DOHH2 (cell line): ENCODE results near the gene C19orf47.

Source experiments
- H3F3A ChIP-seq: fragments of 200-600 bp; sonication (generic), shearing (Covaris generic); 2 replicates; pipeline ENCODE4 v1.6.0; 2016; ENCODE audit warnings: antibody characterized with exemption, mild to moderate bottlenecking; ENCODE audit not compliant: control insufficient read depth, insufficient read depth
- H3K27ac ChIP-seq: fragments of 200-600 bp; sonication (generic); 2 replicates; pipeline ENCODE4 v1.5.1; 2014; ENCODE audit warnings: low read depth, mild to moderate bottlenecking, low read length, moderate library complexity
- H3K27me3 ChIP-seq: fragments of 200-600 bp; sonication (generic); 2 replicates; pipeline ENCODE4 v1.6.1; 2014; ENCODE audit warnings: mild to moderate bottlenecking, low read length, mixed read lengths; ENCODE audit not compliant: control insufficient read depth
- H3K36me3 ChIP-seq: fragments of 200-600 bp; sonication (generic); 2 replicates; pipeline ENCODE4 v1.6.1; 2014; ENCODE audit warnings: mild to moderate bottlenecking, low read length, moderate library complexity, mixed read lengths; ENCODE audit not compliant: control insufficient read depth
- H3K4me1 ChIP-seq: fragments of 200-600 bp; sonication (generic); 2 replicates; pipeline ENCODE4 v1.6.1; 2014; ENCODE audit warnings: mild to moderate bottlenecking, low read length, mixed read lengths; ENCODE audit not compliant: control insufficient read depth
- H3K4me2 ChIP-seq: fragments of 200-600 bp; sonication (generic); 2 replicates; pipeline ENCODE4 v1.6.0; 2014; ENCODE audit warnings: mild to moderate bottlenecking, low read length, moderate library complexity
- H3K4me3 ChIP-seq: fragments of 200-600 bp; sonication (generic); 2 replicates; pipeline ENCODE4 v1.5.1; 2014; ENCODE audit warnings: mild to moderate bottlenecking, low read length, mixed read lengths
- H3K79me2 ChIP-seq: fragments of 200-600 bp; sonication (generic); 2 replicates; pipeline ENCODE4 v1.6.1; 2014; ENCODE audit warnings: mild to moderate bottlenecking, low read length, mixed read lengths; ENCODE audit not compliant: control insufficient read depth
- H3K9me2 ChIP-seq: fragments of 200-600 bp; sonication (generic); replicated peaks from 2 replicates; pipeline ENCODE4 v1.6.1; 2014; ENCODE audit warnings: mild to moderate bottlenecking, low read length, mixed read lengths; ENCODE audit not compliant: control insufficient read depth
- H3K9me3 ChIP-seq: fragments of 200-600 bp; sonication (generic); 2 replicates; pipeline ENCODE4 v1.6.1; 2014; ENCODE audit warnings: antibody characterized with exemption, low read length, mixed read lengths; ENCODE audit not compliant: control insufficient read depth, insufficient read depth
- H4K20me1 ChIP-seq: fragments of 200-600 bp; sonication (generic); 2 replicates; pipeline ENCODE4 v1.6.0; 2014; ENCODE audit warnings: low read depth, mild to moderate bottlenecking, antibody characterized with exemption, low read length, moderate library complexity; ENCODE audit not compliant: control insufficient read depth, insufficient read depth
- EZH2phosphoT487 ChIP-seq: fragments of 200-600 bp; sonication (generic); IDR thresholded peaks from 2 replicates; pipeline ENCODE4 v1.6.1; 2017; ENCODE audit warnings: borderline replicate concordance, mild to moderate bottlenecking, antibody characterized with exemption, low read length, moderate library complexity, mixed read lengths
- TF ChIP-seq, protein P1 (sequence below): fragments of 200-600 bp; sonication (generic); IDR thresholded peaks from one replicate; pipeline ENCODE4 v1.5.1; 2014; ENCODE audit warnings: antibody characterized with exemption, mild to moderate bottlenecking, low read depth, low read length; ENCODE audit not compliant: poor library complexity, severe bottlenecking

Gene C19orf47

DNA sequence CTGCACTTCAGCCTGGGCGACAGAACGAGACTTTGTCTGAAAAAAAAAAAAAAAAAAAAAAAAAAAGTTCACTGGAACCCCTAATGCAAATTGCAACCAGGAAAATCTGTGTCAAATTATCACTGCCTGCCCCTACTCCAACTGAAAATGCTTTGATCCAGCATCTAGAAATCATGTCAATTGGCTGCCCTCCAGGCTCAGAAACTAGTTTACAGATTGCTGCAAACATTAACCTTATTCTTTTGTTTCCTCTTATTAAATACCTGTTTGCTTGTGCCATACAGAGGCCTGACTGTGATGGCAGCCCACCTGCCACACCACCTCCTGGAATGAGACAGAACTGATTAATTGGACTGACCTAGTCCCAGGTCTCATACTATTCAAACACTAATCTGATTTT, 44.4 kb downstream of the C19orf47 start:
- Histone ChIP-seq H3F3A (no peaks in the 10 kb centered on the region), H3K4me1 (peaks cover 3% of the 10 kb centered on the region; the same call in 1 of the 2 replicates), H3K36me3 (no peaks in the 10 kb centered on the region), H3K9me3 (no peaks in the 10 kb centered on the region), H3K79me2 (no peaks in the 10 kb centered on the region), H3K4me2 (no peak overlapping the region), H3K27me3 (no peaks in the 10 kb centered on the region), H3K4me3 (no peak overlapping the region), H3K27ac (no peak overlapping the region), H4K20me1 (no peaks in the 10 kb centered on the region), H3K9me2 (no peaks in the 10 kb centered on the region)
- TF ChIP-seq, protein P1, sequence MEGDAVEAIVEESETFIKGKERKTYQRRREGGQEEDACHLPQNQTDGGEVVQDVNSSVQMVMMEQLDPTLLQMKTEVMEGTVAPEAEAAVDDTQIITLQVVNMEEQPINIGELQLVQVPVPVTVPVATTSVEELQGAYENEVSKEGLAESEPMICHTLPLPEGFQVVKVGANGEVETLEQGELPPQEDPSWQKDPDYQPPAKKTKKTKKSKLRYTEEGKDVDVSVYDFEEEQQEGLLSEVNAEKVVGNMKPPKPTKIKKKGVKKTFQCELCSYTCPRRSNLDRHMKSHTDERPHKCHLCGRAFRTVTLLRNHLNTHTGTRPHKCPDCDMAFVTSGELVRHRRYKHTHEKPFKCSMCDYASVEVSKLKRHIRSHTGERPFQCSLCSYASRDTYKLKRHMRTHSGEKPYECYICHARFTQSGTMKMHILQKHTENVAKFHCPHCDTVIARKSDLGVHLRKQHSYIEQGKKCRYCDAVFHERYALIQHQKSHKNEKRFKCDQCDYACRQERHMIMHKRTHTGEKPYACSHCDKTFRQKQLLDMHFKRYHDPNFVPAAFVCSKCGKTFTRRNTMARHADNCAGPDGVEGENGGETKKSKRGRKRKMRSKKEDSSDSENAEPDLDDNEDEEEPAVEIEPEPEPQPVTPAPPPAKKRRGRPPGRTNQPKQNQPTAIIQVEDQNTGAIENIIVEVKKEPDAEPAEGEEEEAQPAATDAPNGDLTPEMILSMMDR, result no peak
- TF ChIP-seq EZH2phosphoT487, result no peak

DNA sequence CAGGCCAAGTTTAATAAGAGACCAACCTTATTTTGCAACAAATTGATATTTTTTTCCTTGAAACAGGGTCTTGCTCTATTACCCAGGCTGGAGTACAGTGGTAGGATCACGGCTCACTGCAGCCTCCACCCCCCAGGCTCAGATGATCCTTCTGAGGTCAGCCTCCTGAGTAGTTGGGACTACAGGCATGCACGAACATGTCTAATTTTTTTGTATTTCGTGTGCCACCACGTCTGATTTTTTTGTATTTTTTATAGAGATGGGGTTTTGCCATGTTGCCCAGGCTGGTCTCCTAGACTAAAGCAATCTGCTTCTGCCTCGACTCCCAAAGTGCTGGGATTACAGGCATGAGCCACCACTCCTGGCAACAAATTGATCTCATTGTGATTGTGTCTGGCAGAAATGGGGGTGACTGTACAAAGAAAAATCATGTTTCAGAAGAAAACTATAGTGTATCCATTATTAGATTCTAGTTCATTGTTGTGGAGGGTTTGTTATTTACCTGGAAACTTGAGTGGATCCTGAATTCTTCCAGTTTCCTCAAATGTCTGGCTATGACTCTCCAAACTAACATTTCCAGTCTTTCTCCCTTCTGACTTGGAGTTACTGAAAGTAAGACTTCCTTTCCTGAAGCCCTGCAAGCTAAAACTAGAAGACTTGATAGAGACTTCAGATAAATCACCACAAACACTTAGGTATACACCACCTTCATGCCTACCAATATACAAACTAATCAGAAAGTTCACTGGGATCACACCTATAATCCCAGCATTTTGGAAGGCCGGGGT, 45.8 kb downstream of the C19orf47 start:
- no peak overlapping the region for H3K27ac ChIP-seq

DNA sequence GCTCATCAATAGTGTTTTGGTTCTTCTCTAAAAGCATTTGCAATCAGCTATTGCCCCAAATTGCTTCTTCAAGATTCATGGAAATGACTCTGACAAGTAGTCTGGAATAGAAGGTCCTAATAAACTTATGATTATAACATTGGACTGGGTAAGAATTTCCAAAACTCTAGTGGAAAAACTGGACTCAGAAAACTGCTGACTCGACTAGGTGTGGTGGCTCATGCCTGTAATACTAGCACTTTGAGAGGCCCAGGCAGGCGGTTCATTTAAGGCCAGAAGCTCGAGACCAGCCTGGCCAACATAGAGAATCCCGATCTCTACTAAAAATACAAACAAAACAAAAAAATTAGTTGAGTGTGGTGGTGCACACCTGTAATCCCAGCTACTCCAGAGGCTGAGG, 47.5 kb downstream of the C19orf47 start:
- Histone ChIP-seq H3K4me2 (no peak overlapping the region), H3K27me3 (no peaks in the 10 kb centered on the region), H3K27ac (no peak overlapping the region), H3K4me3 (no peak overlapping the region), H3K9me2 (no peaks in the 10 kb centered on the region), H3K36me3 (no peaks in the 10 kb centered on the region), H3K4me1 (peaks cover 3% of the 10 kb centered on the region; the same call in 1 of the 2 replicates), H3F3A (0 out of 2 replicates have a peak, but pooled peaks cover 2% of the 10 kb centered on the region), H3K79me2 (no peaks in the 10 kb centered on the region), H3K9me3 (no peaks in the 10 kb centered on the region), H4K20me1 (no peaks in the 10 kb centered on the region)
- no peak for TF ChIP-seq EZH2phosphoT487
- TF ChIP-seq, protein P1, result no peak

More for the DNA sequence above, 45.8 kb downstream of the C19orf47 start:
- H3K9me2 ChIP-seq, result no peaks in the 10 kb centered on the region
- TF ChIP-seq, protein P1, result no peak
- no peak for TF ChIP-seq EZH2phosphoT487
- H3K27me3 ChIP-seq, result no peaks in the 10 kb centered on the region
- no peak overlapping the region for H3K4me3 ChIP-seq
- no peaks in the 10 kb centered on the region for H3K79me2 ChIP-seq
- H3K4me2 ChIP-seq, result no peak overlapping the region
- H4K20me1 ChIP-seq, result no peaks in the 10 kb centered on the region
- no peaks in the 10 kb centered on the region for H3K36me3 ChIP-seq
- peaks cover 3% of the 10 kb centered on the region; the same call in 1 of the 2 replicates for H3K4me1 ChIP-seq
- no peaks in the 10 kb centered on the region for H3K9me3 ChIP-seq
- 0 out of 2 replicates have a peak, but pooled peaks cover 2% of the 10 kb centered on the region for H3F3A ChIP-seq
